CD4-positive, alpha-beta T cell treated with Interleukin-10 for 1 hour (primary cell): Measurements from ENCODE around the gene DUOXA2.
"Not testable (repeated sequence)": the region's sequence is repeated elsewhere in the genome, so short reads cannot be mapped to it uniquely, and the experiment has no call there.

ENCODE experiments used
- DNase-seq: peaks from one replicate; pipeline ENCODE4 v3.0.0-alpha.2; 2020

The DUOXA2 gene

GRCh38 chr15:45118131-45118588 lies 4.0 kb downstream of the DUOXA2 start:
- peak; percentile 85 for DNase-seq

- DNase-seq: no peak
Measured at GRCh38 chr15:45118996-45119395, 4.9 kb downstream of the DUOXA2 start.

GRCh38 chr15:45120081-45120972 lies 6.2 kb downstream of the DUOXA2 start:
- no peak for DNase-seq

GRCh38 chr15:45121020-45121419 lies 6.9 kb downstream of the DUOXA2 start:
- DNase-seq: no peak

- DNase-seq: no peak
Measured at GRCh38 chr15:45121706-45122417, 7.7 kb downstream of the DUOXA2 start.

GRCh38 chr15:45122719-45123118 lies 8.6 kb downstream of the DUOXA2 start:
- DNase-seq: no peak

- no peak for DNase-seq
Measured at GRCh38 chr15:45123397-45123796, 9.3 kb downstream of the DUOXA2 start.

GRCh38 chr15:45126535-45127158 lies 12.5 kb downstream of the DUOXA2 start:
- peak; percentile 65 for DNase-seq

- DNase-seq: no peak
Measured at GRCh38 chr15:45128971-45129639, 15.0 kb downstream of the DUOXA2 start.

- DNase-seq: no peak
Measured at GRCh38 chr15:45129651-45130129, 15.6 kb downstream of the DUOXA2 start, which contains the start of the genes DUOX1 and DUOXA1. Gene DUOX1, plus strand, starts transcription at chr15:45129994. Its CDS starts 1,973 bp downstream, at chr15:45131967. Gene DUOXA1, minus strand, starts transcription at chr15:45129879. Its CDS starts 6,865 bp downstream, at chr15:45123014.

GRCh38 chr15:45130291-45131000 lies 16.3 kb downstream of the DUOXA2 start:
- no peak for DNase-seq

- no peak for DNase-seq
Measured at GRCh38 chr15:45131510-45131909, 17.4 kb downstream of the DUOXA2 start.

GRCh38 chr15:45132844-45133560 lies 18.9 kb downstream of the DUOXA2 start:
- no peak for DNase-seq

GRCh38 chr15:45133561-45133920 lies 19.4 kb downstream of the DUOXA2 start:
- DNase-seq: no peak

- no peak for DNase-seq
Measured at GRCh38 chr15:45134046-45134445, 19.9 kb downstream of the DUOXA2 start.

- DNase-seq: peak; percentile 16
Measured at GRCh38 chr15:45134682-45135604, 20.8 kb downstream of the DUOXA2 start.

GRCh38 chr15:45135705-45136377 lies 21.7 kb downstream of the DUOXA2 start:
- not testable (repeated sequence) for DNase-seq

GRCh38 chr15:45136378-45136764 lies 22.2 kb downstream of the DUOXA2 start:
- no peak for DNase-seq

- no peak for DNase-seq
Measured at GRCh38 chr15:45137703-45138102, 23.6 kb downstream of the DUOXA2 start.
